ENCODE measurements around the gene NFIB.

GRCh38 chr9:14354201-14354600 lies 40.3 kb upstream of the NFIB start:
- TF ChIP-seq MAX (IDR thresholded peaks at IDR 0.05; ENCODE audit: insufficient read depth, insufficient read length), result no peak
- TF ChIP-seq, protein P1, sequence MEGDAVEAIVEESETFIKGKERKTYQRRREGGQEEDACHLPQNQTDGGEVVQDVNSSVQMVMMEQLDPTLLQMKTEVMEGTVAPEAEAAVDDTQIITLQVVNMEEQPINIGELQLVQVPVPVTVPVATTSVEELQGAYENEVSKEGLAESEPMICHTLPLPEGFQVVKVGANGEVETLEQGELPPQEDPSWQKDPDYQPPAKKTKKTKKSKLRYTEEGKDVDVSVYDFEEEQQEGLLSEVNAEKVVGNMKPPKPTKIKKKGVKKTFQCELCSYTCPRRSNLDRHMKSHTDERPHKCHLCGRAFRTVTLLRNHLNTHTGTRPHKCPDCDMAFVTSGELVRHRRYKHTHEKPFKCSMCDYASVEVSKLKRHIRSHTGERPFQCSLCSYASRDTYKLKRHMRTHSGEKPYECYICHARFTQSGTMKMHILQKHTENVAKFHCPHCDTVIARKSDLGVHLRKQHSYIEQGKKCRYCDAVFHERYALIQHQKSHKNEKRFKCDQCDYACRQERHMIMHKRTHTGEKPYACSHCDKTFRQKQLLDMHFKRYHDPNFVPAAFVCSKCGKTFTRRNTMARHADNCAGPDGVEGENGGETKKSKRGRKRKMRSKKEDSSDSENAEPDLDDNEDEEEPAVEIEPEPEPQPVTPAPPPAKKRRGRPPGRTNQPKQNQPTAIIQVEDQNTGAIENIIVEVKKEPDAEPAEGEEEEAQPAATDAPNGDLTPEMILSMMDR (IDR thresholded peaks at IDR 0.05; ENCODE audit: extremely low read depth in 1 of 2, insufficient read depth in 1 of 2, low read depth in 1 of 2, low read length in 2 of 2), result no peak
- TF ChIP-seq EZH2 (IDR thresholded peaks at IDR 0.05; ENCODE audit: borderline replicate concordance, low read depth, low read length, severe bottlenecking), result no peak
- TF ChIP-seq POLR2A (IDR thresholded peaks at IDR 0.05; ENCODE audit: low read depth, low read length), result no peak
- TF ChIP-seq POLR2AphosphoS5 (IDR thresholded peaks at IDR 0.05; ENCODE audit: insufficient read depth, low read depth, low read length), result no peak
- no peak for TF ChIP-seq MYC (IDR thresholded peaks at IDR 0.05; ENCODE audit: low read depth, low read length)
- TF ChIP-seq FOS (IDR thresholded peaks at IDR 0.05; ENCODE audit: borderline replicate concordance, insufficient read depth, low read length), result no peak
- no peak for TF ChIP-seq GATA2 (IDR thresholded peaks at IDR 0.05; ENCODE audit: insufficient read depth, insufficient read length, low read depth, low read length)
- TF ChIP-seq JUN (IDR thresholded peaks at IDR 0.05; ENCODE audit: borderline replicate concordance, insufficient read depth, insufficient read length, low read depth), result no peak

Measured in endothelial cell of umbilical vein (primary cell).